Measurements from ENCODE around the gene SCD5. TPM values are rescaled to one million over a fixed set of nuclear protein-coding genes. Genes with fewer than 3 reads are reported as not detected.

The SCD5 gene
- total and polyA plus RNA-seq, 4 donors: 180 to 506 (median 358) TPM

DNA sequence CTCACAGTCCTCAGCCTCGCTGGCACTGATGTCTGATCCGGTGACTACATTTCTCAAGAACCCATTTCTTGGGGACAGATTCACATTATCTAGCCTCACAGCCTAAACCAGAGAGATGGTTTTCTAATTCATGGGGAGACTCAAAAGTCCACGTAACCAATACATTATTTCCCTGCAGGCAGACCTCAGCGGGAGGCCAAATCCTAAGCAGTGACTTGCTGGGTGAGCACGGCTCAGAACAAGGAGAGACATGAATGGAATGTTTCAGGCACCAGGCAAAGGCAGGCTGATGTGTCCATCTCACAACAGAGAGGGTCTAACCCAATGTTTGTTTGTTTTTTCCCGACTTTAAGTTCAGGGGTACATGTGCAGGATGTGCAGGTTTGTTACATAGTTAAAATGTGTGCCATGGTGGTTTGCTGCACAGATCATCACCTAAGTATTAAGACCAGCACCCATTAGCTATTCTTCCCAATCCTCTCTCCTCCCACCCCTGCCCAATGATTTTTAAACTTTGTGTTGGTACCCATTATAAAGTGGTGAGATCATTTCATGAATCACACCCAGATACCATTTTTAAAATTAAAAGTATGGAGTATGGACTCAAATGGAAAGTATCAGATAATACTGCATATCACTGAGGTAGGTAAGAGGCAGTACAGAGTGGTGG, 53.3 kb downstream of the SCD5 start:
- WGBS (ENCODE audit: insufficient coverage): 57% methylated on average over 5 of the region's 6 CpGs
- H3K36me3 ChIP-seq (ENCODE audit: control insufficient read depth, insufficient read depth, low read length): peaks cover 10% of the 10 kb centered on the region
- no peak overlapping the region for H3K4me3 ChIP-seq (ENCODE audit: low read depth, low read length)
- H3K27me3 ChIP-seq (ENCODE audit: control insufficient read depth, insufficient read depth, low read length): no peaks in the 10 kb centered on the region
- peaks cover 36% of the 10 kb centered on the region for H3K4me1 ChIP-seq (ENCODE audit: control insufficient read depth, insufficient read depth, low read length)
- no peak for DNase-seq (ENCODE audit: low read depth in 4 of 6, low spot score in 6 of 6)
- no peak overlapping the region for H3K27ac ChIP-seq (ENCODE audit: low read depth, low read length)
- H3K9me3 ChIP-seq (ENCODE audit: control insufficient read depth, insufficient read depth, low read length): no peaks in the 10 kb centered on the region

DNA sequence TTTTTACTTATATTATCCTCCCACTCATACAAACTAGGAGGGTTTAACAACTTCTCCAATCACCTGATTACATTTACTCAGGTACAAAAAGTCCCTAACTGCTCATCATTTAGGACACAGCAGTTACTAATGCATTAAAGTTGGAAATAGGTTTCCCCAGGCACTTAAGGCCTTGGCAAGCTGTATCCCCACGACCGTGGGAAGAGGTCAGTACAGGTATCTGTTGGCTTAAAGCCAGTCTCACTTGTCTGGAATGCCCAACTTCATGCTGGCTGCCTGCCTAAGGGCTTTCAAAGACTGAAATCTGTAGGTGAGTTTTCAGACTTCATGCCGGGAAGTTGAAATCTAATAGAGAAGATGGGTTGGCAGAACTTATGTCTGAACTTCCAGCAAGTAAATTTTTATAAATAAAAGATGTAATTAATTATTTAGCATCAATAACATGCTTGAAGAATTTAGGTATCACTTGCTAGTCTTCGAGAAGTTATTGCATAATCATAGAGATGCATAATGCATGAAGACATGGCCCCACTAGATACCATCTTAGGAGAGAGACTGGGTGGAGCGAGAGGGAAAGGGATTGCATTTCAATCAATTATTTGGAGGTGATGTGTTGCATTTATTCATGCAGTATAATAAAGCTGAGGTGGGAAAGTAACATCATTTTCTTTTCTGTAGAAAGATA, 54.2 kb downstream of the SCD5 start:
- H3K36me3 ChIP-seq (ENCODE audit: control insufficient read depth, insufficient read depth, low read length): peaks cover 14% of the 10 kb centered on the region
- peak in 1 of 6 donors; percentile 40 for DNase-seq (ENCODE audit: low read depth in 4 of 6, low spot score in 6 of 6)
- no peaks in the 10 kb centered on the region for H3K9me3 ChIP-seq (ENCODE audit: control insufficient read depth, insufficient read depth, low read length)
- no peaks in the 10 kb centered on the region for H3K27me3 ChIP-seq (ENCODE audit: control insufficient read depth, insufficient read depth, low read length)
- H3K4me1 ChIP-seq (ENCODE audit: control insufficient read depth, insufficient read depth, low read length): peaks cover 37% of the 10 kb centered on the region
- WGBS (ENCODE audit: insufficient coverage): 34% methylated on average over 3 of the region's 5 CpGs
- no peak overlapping the region for H3K27ac ChIP-seq (ENCODE audit: low read depth, low read length)
- H3K4me3 ChIP-seq (ENCODE audit: low read depth, low read length): no peak overlapping the region

DNA sequence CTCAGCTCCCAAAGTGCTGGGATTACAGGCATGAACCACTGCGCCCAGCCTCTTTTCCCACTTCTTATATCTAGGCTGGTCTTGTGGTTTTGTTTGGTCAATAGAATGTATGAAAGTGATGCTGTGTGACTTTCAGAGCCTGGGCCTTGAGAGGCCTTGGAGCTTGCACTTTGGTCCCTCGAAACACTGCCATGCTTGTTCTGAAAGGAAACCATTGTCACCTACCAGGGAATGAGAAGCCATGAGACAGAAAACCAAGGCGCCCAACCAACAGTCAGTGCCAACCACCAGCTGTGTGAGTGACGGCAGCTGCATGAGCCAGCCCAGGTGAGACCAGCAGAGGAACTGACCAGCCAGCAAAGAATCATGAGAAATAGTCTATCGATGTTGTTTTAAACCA, 57.4 kb downstream of the SCD5 start:
- no peaks in the 10 kb centered on the region for H3K9me3 ChIP-seq (ENCODE audit: control insufficient read depth, insufficient read depth, low read length)
- WGBS (ENCODE audit: insufficient coverage): 58% methylated on average over 3 of the region's 5 CpGs

DNA sequence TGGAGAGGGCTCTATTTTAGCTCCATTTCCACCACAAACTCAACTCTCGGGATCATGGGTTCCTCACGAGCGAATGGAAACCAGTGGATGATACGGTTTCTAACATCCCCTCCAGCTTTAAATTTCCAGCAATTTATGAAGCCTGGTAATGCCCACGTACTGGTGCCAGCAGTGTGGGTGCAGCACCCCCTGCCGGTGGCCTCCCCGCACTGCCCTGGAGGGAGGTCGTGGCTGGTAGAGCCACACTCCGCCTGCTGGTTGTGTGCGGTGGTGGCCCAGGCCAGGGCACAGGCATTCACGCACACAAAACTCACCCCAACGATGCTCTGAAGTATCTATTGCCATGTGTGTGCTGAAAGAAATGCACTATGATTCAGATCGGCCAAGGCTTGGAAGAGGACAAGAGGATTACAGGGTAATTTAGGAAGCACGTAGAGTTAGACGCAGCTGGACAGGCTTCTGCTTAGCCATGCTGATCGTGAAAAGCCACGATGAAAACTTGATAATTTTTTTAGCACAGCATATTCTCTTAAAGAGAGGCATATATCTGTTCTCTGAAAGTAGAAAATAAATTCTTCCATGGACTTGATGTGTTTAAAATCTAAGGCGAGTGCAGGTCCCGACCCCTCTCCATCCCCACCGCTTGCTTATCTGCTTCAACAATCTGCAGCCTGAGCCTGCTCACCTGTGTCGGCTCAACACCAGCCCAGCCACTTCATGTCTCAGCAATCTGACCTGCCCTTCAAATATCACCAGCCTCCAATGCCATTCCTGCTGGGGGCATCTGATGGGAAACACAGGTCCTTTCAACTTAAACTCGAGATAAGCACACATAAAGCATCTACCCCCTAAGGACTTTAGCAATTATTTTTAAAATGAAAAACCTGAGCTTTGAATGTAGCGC, 59.1 kb downstream of the SCD5 start:
- H3K4me1 ChIP-seq (ENCODE audit: control insufficient read depth, insufficient read depth, low read length): peaks cover 29% of the 10 kb centered on the region
- 62% methylated on average over 13 of the region's 23 CpGs for WGBS (ENCODE audit: insufficient coverage)
- H3K27me3 ChIP-seq (ENCODE audit: control insufficient read depth, insufficient read depth, low read length): no peaks in the 10 kb centered on the region
- H3K4me3 ChIP-seq (ENCODE audit: low read depth, low read length): no peak overlapping the region
- no peak overlapping the region for H3K27ac ChIP-seq (ENCODE audit: low read depth, low read length)
- H3K9me3 ChIP-seq (ENCODE audit: control insufficient read depth, insufficient read depth, low read length): no peaks in the 10 kb centered on the region
- no peak for DNase-seq (ENCODE audit: low read depth in 4 of 6, low spot score in 6 of 6)
- peaks cover 24% of the 10 kb centered on the region for H3K36me3 ChIP-seq (ENCODE audit: control insufficient read depth, insufficient read depth, low read length)

More for the DNA sequence above, 57.4 kb downstream of the SCD5 start:
- H3K27me3 ChIP-seq (ENCODE audit: control insufficient read depth, insufficient read depth, low read length): no peaks in the 10 kb centered on the region
- H3K36me3 ChIP-seq (ENCODE audit: control insufficient read depth, insufficient read depth, low read length): peaks cover 19% of the 10 kb centered on the region
- peaks cover 32% of the 10 kb centered on the region for H3K4me1 ChIP-seq (ENCODE audit: control insufficient read depth, insufficient read depth, low read length)
- H3K4me3 ChIP-seq (ENCODE audit: low read depth, low read length): no peak overlapping the region
- no peak for DNase-seq (ENCODE audit: low read depth in 4 of 6, low spot score in 6 of 6)
- no peak overlapping the region for H3K27ac ChIP-seq (ENCODE audit: low read depth, low read length)

DNA sequence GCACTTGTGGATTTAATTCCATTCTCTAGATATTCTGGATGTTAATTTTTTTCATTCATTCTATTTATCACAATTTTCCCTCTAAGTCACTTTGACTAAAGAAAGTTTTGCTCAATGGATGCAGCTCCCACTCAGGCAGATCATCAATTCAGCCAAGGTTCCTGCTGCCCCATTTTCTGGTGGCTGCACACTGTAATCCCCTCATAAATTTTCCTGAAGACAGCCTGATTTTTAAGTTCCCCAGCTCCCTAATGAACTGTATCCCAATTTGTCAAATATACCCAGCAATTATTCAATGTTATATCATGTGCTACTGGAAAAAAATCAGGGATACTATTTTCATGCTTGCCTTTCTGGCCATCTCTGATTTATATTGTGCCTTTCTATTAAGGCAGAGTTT, 61.2 kb downstream of the SCD5 start:
- peaks cover 28% of the 10 kb centered on the region for H3K36me3 ChIP-seq (ENCODE audit: control insufficient read depth, insufficient read depth, low read length)
- no peak overlapping the region for H3K4me3 ChIP-seq (ENCODE audit: low read depth, low read length)
- H3K9me3 ChIP-seq (ENCODE audit: control insufficient read depth, insufficient read depth, low read length): no peaks in the 10 kb centered on the region
- H3K27ac ChIP-seq (ENCODE audit: low read depth, low read length): no peak overlapping the region
- H3K4me1 ChIP-seq (ENCODE audit: control insufficient read depth, insufficient read depth, low read length): peaks cover 39% of the 10 kb centered on the region
- no peaks in the 10 kb centered on the region for H3K27me3 ChIP-seq (ENCODE audit: control insufficient read depth, insufficient read depth, low read length)
- no peak for DNase-seq (ENCODE audit: low read depth in 4 of 6, low spot score in 6 of 6)

DNA sequence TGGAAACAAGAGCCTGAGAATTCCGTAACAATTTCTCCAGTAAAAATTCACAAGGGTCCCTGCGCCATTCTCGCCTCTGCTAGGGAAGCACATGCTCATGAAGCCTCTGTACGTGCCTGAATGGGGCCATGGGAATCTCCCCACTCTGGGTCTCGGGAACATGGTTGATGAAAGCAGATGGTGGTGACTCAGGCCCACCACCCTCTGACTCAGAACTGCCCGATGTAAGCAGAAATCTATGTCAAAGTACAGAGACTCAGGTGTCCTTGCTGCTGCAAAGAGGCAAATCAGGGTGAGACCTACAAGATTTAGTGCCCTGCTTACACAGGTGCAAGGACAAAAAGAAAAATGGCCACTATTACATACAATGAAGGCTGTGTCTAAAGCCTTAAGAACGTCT, 65.0 kb downstream of the SCD5 start:
- peaks cover 33% of the 10 kb centered on the region for H3K4me1 ChIP-seq (ENCODE audit: control insufficient read depth, insufficient read depth, low read length)
- no peak overlapping the region for H3K4me3 ChIP-seq (ENCODE audit: low read depth, low read length)
- 76% methylated on average over 3 of the region's 7 CpGs for WGBS (ENCODE audit: insufficient coverage)
- H3K27ac ChIP-seq (ENCODE audit: low read depth, low read length): no peak overlapping the region
- DNase-seq (ENCODE audit: low read depth in 4 of 6, low spot score in 6 of 6): no peak
- H3K9me3 ChIP-seq (ENCODE audit: control insufficient read depth, insufficient read depth, low read length): no peaks in the 10 kb centered on the region
- peaks cover 11% of the 10 kb centered on the region for H3K36me3 ChIP-seq (ENCODE audit: control insufficient read depth, insufficient read depth, low read length)
- no peaks in the 10 kb centered on the region for H3K27me3 ChIP-seq (ENCODE audit: control insufficient read depth, insufficient read depth, low read length)

DNA sequence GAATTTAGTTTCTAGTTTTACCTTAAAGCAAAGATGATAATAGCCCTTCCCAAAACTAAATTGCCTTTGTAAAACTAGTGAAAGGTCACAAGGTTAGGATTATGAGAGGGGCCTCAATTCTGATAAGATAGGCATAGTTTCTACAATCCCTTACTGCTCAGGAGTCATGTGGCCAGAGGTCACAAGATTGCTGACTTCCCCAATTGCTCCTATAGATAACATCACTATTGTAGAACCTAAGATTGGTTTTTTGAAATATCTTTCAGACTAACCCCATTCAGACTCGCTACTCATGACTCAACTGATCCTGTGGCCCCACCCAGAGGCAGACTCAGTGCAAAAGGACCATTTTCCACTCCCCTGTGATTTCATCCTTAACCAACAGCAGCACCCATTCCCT, 70.3 kb downstream of the SCD5 start:
- DNase-seq (ENCODE audit: low read depth in 4 of 6, low spot score in 6 of 6): no peak
- H3K4me1 ChIP-seq (ENCODE audit: control insufficient read depth, insufficient read depth, low read length): peaks cover 28% of the 10 kb centered on the region
- H3K36me3 ChIP-seq (ENCODE audit: control insufficient read depth, insufficient read depth, low read length): peaks cover 4% of the 10 kb centered on the region
- H3K4me3 ChIP-seq (ENCODE audit: low read depth, low read length): no peak overlapping the region
- no peak overlapping the region for H3K27ac ChIP-seq (ENCODE audit: low read depth, low read length)
- H3K9me3 ChIP-seq (ENCODE audit: control insufficient read depth, insufficient read depth, low read length): no peaks in the 10 kb centered on the region
- no peaks in the 10 kb centered on the region for H3K27me3 ChIP-seq (ENCODE audit: control insufficient read depth, insufficient read depth, low read length)
- WGBS (ENCODE audit: insufficient coverage): 86% methylated on average over 1 of the region's 1 CpG

DNA sequence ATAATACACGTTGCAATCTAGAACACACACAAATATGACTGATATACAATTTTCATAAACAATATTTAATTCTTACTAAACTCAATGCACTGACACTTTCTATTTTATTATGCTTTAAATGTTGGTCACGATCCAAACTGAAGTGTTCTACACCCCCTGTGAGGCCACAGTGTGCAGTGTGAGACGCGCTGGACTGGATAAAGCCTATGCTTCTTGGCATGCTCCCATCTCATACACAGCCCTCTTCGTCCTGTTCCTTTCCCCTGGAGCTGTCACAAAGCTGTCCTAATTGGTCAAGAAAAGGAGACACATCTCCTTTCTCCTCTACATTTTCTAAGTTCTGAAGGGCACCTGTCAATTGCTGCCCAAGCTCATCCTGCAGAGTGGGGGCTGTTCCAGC, 72.0 kb downstream of the SCD5 start:
- no peaks in the 10 kb centered on the region for H3K27me3 ChIP-seq (ENCODE audit: control insufficient read depth, insufficient read depth, low read length)
- H3K27ac ChIP-seq (ENCODE audit: low read depth, low read length): peak overlapping the region; percentile 15
- peaks cover 18% of the 10 kb centered on the region for H3K4me1 ChIP-seq (ENCODE audit: control insufficient read depth, insufficient read depth, low read length)
- no peaks in the 10 kb centered on the region for H3K9me3 ChIP-seq (ENCODE audit: control insufficient read depth, insufficient read depth, low read length)
- 32% methylated on average over 4 of the region's 5 CpGs for WGBS (ENCODE audit: insufficient coverage)
- no peak overlapping the region for H3K4me3 ChIP-seq (ENCODE audit: low read depth, low read length)
- H3K36me3 ChIP-seq (ENCODE audit: control insufficient read depth, insufficient read depth, low read length): no peaks in the 10 kb centered on the region
- peak in 1 of 6 donors; percentile 32 for DNase-seq (ENCODE audit: low read depth in 4 of 6, low spot score in 6 of 6)

DNA sequence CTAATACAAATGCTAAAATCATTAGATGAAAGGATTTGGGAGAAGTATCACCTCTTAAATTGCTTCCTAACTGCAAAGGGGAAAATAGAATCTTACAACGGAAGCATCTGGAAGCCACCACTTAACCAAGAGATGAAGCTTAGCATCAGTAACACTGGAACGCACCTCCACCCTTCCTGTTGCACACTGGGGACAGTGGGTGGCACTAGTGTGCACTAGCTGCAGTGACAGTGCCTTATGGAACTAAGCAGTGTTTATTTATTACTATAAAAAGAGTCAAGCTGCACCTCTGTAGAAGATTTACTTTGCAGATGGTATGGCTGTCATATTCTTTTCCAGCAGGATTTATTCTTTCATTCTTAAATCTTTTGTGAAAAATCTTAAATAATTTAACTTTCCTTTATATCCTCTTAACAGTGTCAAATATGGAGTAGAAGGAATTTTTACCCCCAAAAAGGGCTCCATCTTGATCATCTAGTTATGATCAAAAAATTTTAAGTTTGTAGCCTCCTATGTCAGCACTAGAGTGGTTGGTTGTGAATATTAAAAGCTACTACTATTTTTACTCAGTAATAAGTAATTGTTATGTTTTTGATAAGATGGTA, 76.7 kb downstream of the SCD5 start:
- DNase-seq (ENCODE audit: low read depth in 4 of 6, low spot score in 6 of 6): peak in 2 of 6 donors; percentile 58 to 79
- no CpG with 5 or more reads among the region's 2 CpGs for WGBS (ENCODE audit: insufficient coverage)
- no peak overlapping the region for H3K27ac ChIP-seq (ENCODE audit: low read depth, low read length)

More for the DNA sequence above, 76.7 kb downstream of the SCD5 start:
- H3K4me1 ChIP-seq (ENCODE audit: control insufficient read depth, insufficient read depth, low read length): peaks cover 31% of the 10 kb centered on the region
- no peaks in the 10 kb centered on the region for H3K36me3 ChIP-seq (ENCODE audit: control insufficient read depth, insufficient read depth, low read length)
- no peaks in the 10 kb centered on the region for H3K9me3 ChIP-seq (ENCODE audit: control insufficient read depth, insufficient read depth, low read length)
- H3K27me3 ChIP-seq (ENCODE audit: control insufficient read depth, insufficient read depth, low read length): no peaks in the 10 kb centered on the region
- H3K4me3 ChIP-seq (ENCODE audit: low read depth, low read length): no peak overlapping the region
